DMS153 treated with DMSO at 0.1 percent for 48 hours (cell line): ENCODE data around the gene SLC26A11.
A peak's percentile ranks its signal among the peaks of the same experiment; 100 is the strongest.
"Not testable (repeated sequence)": the region's sequence is repeated elsewhere in the genome, so short reads cannot be mapped to it uniquely, and the experiment has no call there.

Source experiments
- DNase-seq: peaks from one replicate; lab custom pipeline; 2025; ENCODE audit not compliant: unreplicated experiment; lab: John Stamatoyannopoulos, UW

The SLC26A11 gene

GRCh38 chr17:80237386-80237785 is 17.2 kb downstream of the SLC26A11 start:
- no peak for DNase-seq

- DNase-seq = no peak
Observed at GRCh38 chr17:80242505-80242904, 22.3 kb downstream of the SLC26A11 start.

GRCh38 chr17:80243526-80244433 is 23.6 kb downstream of the SLC26A11 start:
- no peak for DNase-seq

- DNase-seq = not testable (repeated sequence)
Observed at GRCh38 chr17:80244448-80244847, 24.2 kb downstream of the SLC26A11 start.

GRCh38 chr17:80244871-80245509 is 24.8 kb downstream of the SLC26A11 start:
- no peak for DNase-seq

- no peak for DNase-seq
Observed at GRCh38 chr17:80245566-80246265, 25.5 kb downstream of the SLC26A11 start.

- DNase-seq = no peak
Observed at GRCh38 chr17:80246266-80246681, 26.0 kb downstream of the SLC26A11 start.

GRCh38 chr17:80246726-80247125 is 26.5 kb downstream of the SLC26A11 start:
- no peak for DNase-seq

- DNase-seq = no peak
Observed at GRCh38 chr17:80247561-80247960, 27.3 kb downstream of the SLC26A11 start.

- DNase-seq = no peak
Observed at GRCh38 chr17:80248001-80248893, 28.0 kb downstream of the SLC26A11 start.

- no peak for DNase-seq
Observed at GRCh38 chr17:80248894-80249710, 28.9 kb downstream of the SLC26A11 start.

GRCh38 chr17:80251966-80252365 is 31.7 kb downstream of the SLC26A11 start:
- no peak for DNase-seq

GRCh38 chr17:80252871-80253270 is 32.6 kb downstream of the SLC26A11 start:
- DNase-seq = peak; percentile 64

GRCh38 chr17:80253631-80254395 is 33.6 kb downstream of the SLC26A11 start:
- no peak for DNase-seq

GRCh38 chr17:80254396-80255251 is 34.4 kb downstream of the SLC26A11 start:
- no peak for DNase-seq

GRCh38 chr17:80256034-80256350 is 35.8 kb downstream of the SLC26A11 start:
- DNase-seq = no peak

GRCh38 chr17:80257716-80258213 is 37.5 kb downstream of the SLC26A11 start:
- DNase-seq = no peak

GRCh38 chr17:80258296-80258695 is 38.1 kb downstream of the SLC26A11 start:
- DNase-seq = not testable (repeated sequence)
